ENCODE measurements around the gene PYCR2.
"Not testable (repeated sequence)": the region's sequence is repeated elsewhere in the genome, so short reads cannot be mapped to it uniquely, and the experiment has no call there.

PYCR2 gene

GRCh38 chr1:225923692-225924555 is at the start of gene PYCR2:
TSS of gene PYCR2 (minus strand) at chr1:225924250. CDS start at chr1:225924110, 140 bp downstream.
- DNase-seq (ENCODE audit: low read depth in 2 of 2) = peak; percentile 90 to 94

DNA sequence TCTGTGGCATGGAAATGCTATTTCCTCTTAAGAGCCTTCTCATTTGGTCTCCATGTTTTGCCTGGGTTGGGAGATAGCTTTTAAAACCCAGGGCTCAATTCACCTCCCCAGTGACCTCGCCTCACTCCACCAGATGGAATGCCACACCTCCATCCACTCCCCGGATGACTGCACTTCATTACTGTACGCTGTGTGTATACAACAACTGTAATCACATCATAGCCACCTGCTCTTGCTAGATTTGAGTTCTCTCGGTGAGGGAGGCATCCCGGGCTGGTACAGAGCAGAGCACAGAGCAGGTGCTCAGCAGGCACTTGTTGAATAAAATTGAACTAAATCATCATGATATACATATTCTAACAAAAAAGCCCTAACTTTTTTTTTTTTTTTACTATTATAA is 49.1 kb upstream of the PYCR2 start:
- no peak for DNase-seq (ENCODE audit: low read depth in 2 of 2)

DNA sequence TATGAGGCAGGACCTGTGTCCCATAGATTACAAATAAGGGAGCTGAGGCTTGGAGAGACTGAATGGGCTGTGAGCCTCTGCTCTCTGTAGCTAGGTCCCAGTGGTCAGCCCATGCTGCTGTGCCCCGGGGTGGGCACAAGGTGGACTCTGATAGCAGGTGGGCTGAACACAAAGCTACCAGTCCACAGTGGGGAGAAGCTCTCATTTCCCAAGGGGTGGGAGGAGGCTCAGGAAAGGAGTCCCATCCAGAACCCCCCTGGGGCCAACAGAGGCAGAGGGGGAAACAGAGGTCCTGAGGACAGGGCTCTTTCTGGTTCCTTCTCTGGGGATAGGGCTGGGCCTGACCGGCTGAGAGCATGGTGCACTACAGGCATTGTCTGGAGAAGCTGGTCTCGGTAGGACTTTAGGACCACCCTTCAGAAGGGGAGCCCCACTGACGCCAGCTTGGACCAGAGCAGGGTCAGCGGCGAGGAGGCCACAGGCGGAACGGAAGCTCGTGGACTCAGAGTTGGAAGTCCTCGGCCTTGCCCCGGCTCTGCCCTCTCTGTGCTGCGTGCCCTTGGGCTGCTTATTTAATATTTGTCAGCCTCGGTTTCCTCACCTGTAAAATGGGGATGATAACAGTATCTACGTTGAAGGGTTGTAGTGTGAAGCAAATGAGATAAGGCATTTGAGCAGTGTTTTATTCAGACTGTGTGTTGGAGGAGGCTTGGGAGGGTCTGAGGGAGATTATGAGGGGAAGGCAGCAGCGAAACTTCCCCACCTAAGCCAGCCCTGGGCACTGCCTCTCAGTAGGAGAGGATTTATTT is 48.5 kb upstream of the PYCR2 start:
- DNase-seq (ENCODE audit: low read depth in 2 of 2) = no peak

GRCh38 chr1:225970592-225971157 is 46.6 kb upstream of the PYCR2 start:
- not testable (repeated sequence) for DNase-seq (ENCODE audit: low read depth in 2 of 2)

GRCh38 chr1:225969751-225970150 is 45.7 kb upstream of the PYCR2 start:
- DNase-seq (ENCODE audit: low read depth in 2 of 2) = not testable (repeated sequence)

DNA sequence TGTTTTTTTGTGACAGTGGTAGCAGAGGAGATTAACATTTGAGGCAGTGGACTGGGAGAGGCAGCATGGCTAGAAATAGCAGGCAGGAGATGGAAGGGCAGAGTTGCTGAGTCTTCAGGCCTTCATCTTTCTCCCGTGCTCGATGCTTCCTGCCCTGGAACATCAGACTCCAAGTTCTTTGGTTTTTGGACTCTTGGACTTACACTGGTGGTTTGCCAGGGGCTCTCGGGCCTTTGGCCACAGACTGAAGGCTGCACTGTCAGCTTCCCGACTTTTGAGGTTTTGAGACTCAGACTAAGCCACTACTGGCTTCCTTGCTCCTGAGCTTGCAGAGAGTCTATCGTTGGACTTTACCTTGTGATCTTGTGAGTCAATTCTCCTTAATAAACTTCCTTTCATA is 41.2 kb upstream of the PYCR2 start:
- no peak for DNase-seq (ENCODE audit: low read depth in 2 of 2)

DNA sequence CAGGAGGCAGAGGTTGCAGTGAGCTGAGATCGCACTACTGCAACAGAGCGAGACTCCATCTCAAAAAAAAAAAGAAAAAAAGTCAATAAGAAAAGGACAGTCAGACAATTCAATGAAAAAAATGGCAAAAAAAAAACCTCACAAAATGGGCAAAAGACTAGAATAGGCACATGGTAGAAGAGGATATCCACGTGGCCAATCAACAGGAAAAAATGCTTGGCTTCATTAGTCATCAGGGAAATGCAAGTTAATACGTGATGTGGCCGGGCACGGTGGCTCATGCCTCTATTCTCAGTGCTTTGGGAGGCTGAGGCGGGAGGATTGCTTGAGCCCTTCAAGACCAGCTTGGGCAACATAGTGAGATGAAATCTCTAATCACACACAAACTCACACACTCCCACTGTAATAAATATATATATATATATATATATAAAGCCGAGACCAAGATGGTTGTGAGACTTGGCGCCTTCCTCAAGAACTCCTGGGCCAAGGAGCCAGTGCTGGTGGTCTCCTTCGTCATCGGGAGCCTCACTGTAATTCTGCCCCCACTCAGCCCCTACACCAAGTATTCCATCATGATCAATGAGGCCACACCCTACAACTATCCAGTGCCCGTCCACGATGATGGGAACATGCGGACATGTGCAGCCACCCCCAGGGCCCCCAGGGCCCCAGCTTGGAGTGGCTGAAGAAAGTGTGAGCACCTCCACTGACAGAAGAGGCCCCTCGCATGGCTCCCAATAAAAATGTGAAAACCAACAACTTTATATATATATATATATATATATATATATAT is 39.9 kb upstream of the PYCR2 start:
- DNase-seq (ENCODE audit: low read depth in 2 of 2) = no peak

DNA sequence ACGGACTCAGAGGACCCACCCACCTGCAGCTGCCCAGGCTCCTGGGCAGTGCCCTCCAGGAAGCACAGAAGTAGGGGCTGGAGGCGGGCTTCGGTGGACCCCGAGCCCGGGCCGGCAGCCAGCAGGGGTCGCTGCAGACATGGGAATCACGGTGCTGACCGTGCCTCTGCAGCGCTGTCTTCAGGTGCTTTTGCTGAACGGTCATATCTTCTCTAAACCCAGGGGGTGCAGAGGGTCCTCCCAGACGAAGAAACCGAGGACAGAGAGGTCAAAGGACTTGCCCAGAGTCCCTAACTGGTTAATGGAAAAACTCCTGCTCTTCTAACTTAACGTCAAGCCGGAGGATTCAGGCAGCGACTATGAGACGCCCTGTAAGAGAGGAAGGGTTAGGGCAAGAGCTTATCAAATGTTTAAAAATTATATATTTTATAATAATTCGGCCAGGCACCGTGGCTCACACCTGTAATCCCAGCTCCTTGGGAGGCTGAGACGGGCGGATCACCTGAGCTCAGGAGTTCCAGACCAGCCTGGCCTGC is 38.5 kb upstream of the PYCR2 start:
- DNase-seq (ENCODE audit: low read depth in 2 of 2) = peak; percentile 64 to 73

- DNase-seq (ENCODE audit: low read depth in 2 of 2) = no peak
Observed at GRCh38 chr1:225961659-225962439, 37.8 kb upstream of the PYCR2 start.

DNA sequence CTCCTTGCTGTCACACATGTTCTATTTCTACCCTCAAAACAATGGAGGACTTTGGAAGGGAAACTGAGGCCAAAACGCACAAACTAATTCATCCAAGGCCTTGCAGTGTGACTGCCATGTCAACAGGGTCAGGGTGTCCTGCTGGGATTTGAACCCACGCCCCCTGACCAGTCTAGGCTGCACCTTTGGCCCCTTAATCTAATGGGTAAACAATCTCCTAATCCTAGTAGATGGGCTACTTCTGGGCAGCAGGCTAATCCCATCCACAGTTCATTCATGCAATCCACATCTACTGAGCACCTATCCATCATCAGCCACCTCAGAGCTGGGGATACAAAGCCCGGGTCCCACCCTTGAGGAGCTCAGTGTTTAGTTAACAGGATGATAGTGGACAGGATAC is 34.0 kb upstream of the PYCR2 start:
- no peak for DNase-seq (ENCODE audit: low read depth in 2 of 2)

DNA sequence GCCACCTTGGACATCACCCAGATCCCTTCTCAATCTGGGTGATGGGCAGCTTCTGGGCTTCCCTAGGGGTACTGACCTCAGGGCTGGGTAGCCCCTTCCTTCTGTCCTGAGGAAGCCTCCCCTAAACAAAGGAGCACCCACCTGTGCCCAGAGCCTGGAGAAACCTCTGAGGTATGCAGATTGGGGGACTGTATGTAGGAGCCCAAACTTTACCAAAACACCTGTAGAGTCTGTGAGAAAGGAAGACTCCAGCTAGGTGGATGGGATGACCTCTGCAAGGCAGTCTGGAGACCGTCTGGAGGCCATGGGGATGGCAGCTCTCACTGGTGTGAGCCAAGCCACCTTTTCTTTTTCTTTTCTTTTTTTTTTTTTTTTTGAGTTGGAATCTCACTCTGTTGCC is 30.7 kb upstream of the PYCR2 start:
- DNase-seq (ENCODE audit: low read depth in 2 of 2) = no peak

DNA sequence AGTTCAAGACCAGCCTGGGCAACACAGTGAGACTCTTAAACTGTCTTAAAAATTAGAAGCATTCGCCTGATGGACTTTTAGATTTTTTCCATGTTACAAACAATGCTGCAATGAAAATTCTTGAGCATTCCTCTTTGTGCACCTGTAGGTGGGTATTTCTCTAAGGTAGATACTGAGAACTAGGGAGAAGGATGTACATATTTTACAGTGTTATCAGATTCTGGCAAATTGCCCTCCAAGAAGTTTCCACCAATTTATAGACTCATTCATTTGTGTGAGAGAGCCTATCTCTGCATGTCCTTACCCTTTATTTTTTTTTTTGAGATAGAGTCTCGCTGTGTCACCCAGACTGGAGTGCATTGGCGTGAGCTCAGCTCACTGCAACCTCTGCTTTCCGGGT is 29.3 kb upstream of the PYCR2 start:
- DNase-seq (ENCODE audit: low read depth in 2 of 2) = no peak

GRCh38 chr1:225950905-225951497 is 27.0 kb upstream of the PYCR2 start:
- no peak for DNase-seq (ENCODE audit: low read depth in 2 of 2)

- no peak for DNase-seq (ENCODE audit: low read depth in 2 of 2)
Observed at GRCh38 chr1:225949041-225949440, 25.0 kb upstream of the PYCR2 start.

DNA sequence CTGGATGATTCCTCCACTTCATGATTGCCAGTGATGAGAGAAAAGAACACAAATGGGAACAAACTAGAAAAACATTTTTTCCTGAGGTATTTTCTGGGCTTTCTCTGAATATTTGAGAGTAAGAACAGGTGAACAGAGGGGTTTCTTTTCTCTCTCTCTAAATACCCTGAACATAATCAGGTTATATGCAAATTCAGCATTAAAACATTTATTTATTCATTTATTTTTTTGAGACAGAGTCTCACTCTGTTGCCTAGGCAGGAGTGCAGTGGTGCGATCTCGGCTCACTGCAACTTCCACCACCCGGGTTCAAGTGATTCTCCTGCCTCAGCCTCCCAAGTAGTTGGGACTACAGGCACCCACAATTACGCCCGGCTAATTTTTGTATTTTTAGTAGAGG is 22.8 kb upstream of the PYCR2 start:
- DNase-seq (ENCODE audit: low read depth in 2 of 2) = no peak

DNA sequence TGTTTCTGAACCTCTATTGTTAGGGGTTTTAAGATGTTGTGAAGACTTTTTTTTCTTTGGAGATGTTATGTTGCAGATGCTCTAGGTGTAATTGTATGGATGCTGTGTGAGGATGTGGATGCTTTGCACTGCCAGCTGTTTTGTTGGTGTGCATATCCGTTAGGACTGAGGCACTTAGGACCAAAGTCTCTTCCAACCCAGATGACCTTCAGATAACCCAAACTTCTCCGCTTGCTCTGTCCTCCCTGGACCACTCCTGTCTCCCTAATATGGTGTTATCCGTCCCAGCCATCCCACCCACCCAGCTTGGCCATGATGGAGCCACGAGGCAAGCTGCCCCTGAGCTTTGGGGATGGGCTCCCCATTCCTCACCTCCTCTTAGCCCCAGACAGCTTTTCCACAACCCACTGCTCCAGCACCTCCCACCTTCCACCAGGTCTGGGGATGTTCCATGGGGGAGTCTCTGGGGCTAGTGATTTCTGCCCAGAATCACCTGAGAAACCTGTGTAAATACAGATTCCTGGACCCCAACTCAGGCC is 22.1 kb upstream of the PYCR2 start:
- DNase-seq (ENCODE audit: low read depth in 2 of 2) = no peak

DNA sequence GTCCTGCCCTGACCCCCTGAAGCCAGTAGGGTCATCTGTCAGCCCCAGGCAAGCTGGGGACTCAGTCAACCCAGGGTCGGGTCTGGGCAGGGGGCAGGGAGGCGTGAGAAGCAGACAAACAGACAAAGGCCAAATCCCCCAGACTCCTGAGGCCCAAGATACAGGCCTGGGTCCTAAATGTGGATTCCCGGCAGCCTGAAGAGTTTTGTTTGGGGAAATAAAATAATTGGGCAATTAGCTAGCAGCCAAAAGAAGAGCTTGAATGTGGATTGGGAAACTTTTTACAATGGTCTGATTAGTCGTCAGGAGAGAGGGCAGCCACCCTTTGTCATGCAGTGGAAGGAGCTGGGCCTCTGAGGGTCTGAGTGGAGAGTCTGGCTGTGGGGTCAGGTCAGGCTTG is 21.5 kb upstream of the PYCR2 start:
- no peak for DNase-seq (ENCODE audit: low read depth in 2 of 2)

GRCh38 chr1:225944951-225945350 is 20.9 kb upstream of the PYCR2 start:
- DNase-seq (ENCODE audit: low read depth in 2 of 2) = no peak

DNA sequence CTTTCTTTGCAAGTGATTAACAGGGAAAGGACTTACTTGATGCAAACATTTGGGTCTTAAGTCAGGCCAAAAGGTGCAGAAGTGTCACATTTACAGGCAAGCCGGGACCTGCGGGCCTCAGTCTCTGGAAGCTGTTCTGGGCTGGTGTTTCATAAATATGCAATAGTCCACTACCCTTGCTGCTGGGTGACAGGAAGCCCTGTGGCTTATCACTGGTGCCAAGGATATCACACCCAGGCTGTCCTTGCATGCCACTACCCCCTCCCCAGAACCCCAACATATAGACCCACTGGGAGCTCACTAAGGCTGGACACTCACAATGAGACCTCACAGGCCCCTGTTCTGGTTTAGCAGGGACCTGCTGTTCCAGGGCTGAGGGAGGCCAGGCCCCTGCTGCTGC is 20.3 kb upstream of the PYCR2 start:
- no peak for DNase-seq (ENCODE audit: low read depth in 2 of 2)

DNA sequence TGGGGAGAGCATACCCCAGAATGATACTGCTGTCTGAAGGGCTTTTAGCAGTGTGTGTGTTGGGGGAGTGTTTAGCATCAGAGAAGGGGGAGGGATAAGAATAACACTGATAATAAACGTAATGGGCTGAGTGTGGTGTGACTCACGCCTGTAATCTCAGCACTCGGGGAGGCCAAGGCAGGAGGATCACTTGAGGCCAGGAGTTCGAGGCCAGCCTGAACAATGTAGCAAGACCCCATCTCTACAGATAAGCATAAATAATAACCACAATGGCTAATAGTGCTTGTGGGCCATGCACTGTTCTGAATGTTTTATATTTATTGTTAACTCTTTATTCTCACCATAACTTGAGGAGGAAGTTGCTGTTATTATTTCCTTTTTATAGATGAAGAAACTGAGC is 19.5 kb upstream of the PYCR2 start:
- DNase-seq (ENCODE audit: low read depth in 2 of 2) = no peak

Data from stimulated activated CD4-positive, alpha-beta T cell treated with anti-CD3 and anti-CD28 coated beads, Interleukin-4, amount 100 ng/mL, for 48 hours (primary cell).